MM.1S (cell line): ENCODE measurements around the gene LPCAT3.

Experiments
- DNase-seq: peaks from one replicate; pipeline ENCODE4 v3.0.0-alpha.2; 2015
- H2AFZ ChIP-seq: fragments of 300-600 bp; sonication (generic); 2 replicates; pipeline ENCODE4 v1.6.0; 2016; ENCODE audit warnings: antibody characterized with exemption, low read length
- H3F3A ChIP-seq: fragments of 300-600 bp; sonication (generic); 2 replicates; pipeline ENCODE4 v1.6.1; 2016; ENCODE audit warnings: mild to moderate bottlenecking, antibody characterized with exemption, low read length, moderate library complexity, mixed read lengths; ENCODE audit not compliant: insufficient read depth
- H3K27ac ChIP-seq: fragments of 300-600 bp; sonication (generic); 2 replicates; pipeline ENCODE4 v1.5.1; 2016; ENCODE audit warnings: mild to moderate bottlenecking, low read length
- H3K27me3 ChIP-seq: fragments of 300-600 bp; sonication (generic); replicated peaks from 2 replicates; pipeline ENCODE4 v1.6.0; 2016; ENCODE audit warnings: low read length; ENCODE audit not compliant: insufficient read depth
- H3K36me3 ChIP-seq: fragments of 300-600 bp; sonication (generic); replicated peaks from 2 replicates; pipeline ENCODE4 v1.6.1; 2016; ENCODE audit warnings: mild to moderate bottlenecking, low read length, mixed read lengths; ENCODE audit not compliant: insufficient read depth
- H3K4me1 ChIP-seq: fragments of 300-600 bp; sonication (generic); 2 replicates; pipeline ENCODE4 v1.6.1; 2016; ENCODE audit warnings: low read length, mixed read lengths
- H3K4me2 ChIP-seq: fragments of 300-600 bp; sonication (generic); 2 replicates; pipeline ENCODE4 v1.6.0; 2016; ENCODE audit warnings: low read depth, low read length
- H3K4me3 ChIP-seq: fragments of 300-600 bp; sonication (generic); 2 replicates; pipeline ENCODE4 v1.5.1; 2016; ENCODE audit warnings: low read length, mixed read lengths
- H3K79me2 ChIP-seq: fragments of 300-600 bp; sonication (generic); 2 replicates; pipeline ENCODE4 v1.6.1; 2016; ENCODE audit warnings: mixed run types, low read length, mixed read lengths
- H3K9ac ChIP-seq: fragments of 300-600 bp; sonication (generic); 2 replicates; pipeline ENCODE4 v1.6.1; 2016; ENCODE audit warnings: low read length, mixed read lengths
- H3K9me2 ChIP-seq: fragments of 300-600 bp; sonication (generic); replicated peaks from 2 replicates; pipeline ENCODE4 v1.6.1; 2016; ENCODE audit warnings: mild to moderate bottlenecking, low read length, mixed read lengths; ENCODE audit not compliant: insufficient read depth
- H3K9me3 ChIP-seq: fragments of 300-600 bp; sonication (generic); replicated peaks from 2 replicates; pipeline ENCODE4 v1.6.1; 2016; ENCODE audit warnings: mild to moderate bottlenecking, low read length, mixed read lengths; ENCODE audit not compliant: insufficient read depth
- H4K20me1 ChIP-seq: fragments of 300-600 bp; sonication (generic); 2 replicates; pipeline ENCODE4 v1.6.1; 2016; ENCODE audit warnings: mild to moderate bottlenecking, low read length, moderate library complexity, mixed read lengths; ENCODE audit not compliant: insufficient read depth
- CTCF ChIP-seq: fragments of 300-600 bp; sonication (generic); IDR thresholded peaks from 2 replicates; pipeline ENCODE4 v1.5.1; 2016; ENCODE audit warnings: antibody characterized with exemption, low read length, mixed read lengths
- EZH2 ChIP-seq: fragments of 300-600 bp; sonication (generic); optimal IDR thresholded peaks from 2 replicates; pipeline ENCODE3; 2017; ENCODE audit warnings: low read depth, mild to moderate bottlenecking, antibody characterized with exemption, low read length, mixed read lengths
- EZH2phosphoT487 ChIP-seq: fragments of 300-600 bp; sonication (generic); IDR thresholded peaks from 2 replicates; pipeline ENCODE4 v1.6.1; 2018; ENCODE audit warnings: antibody characterized with exemption, low read length

The LPCAT3 gene

GRCh38 chr12:6946920-6947374 lies 71.3 kb downstream of the LPCAT3 start:
- H4K20me1 ChIP-seq: no peaks in the 10 kb centered on the region
- no peak for DNase-seq
- peaks cover 30% of the 10 kb centered on the region for H3K79me2 ChIP-seq
- no peaks in the 10 kb centered on the region for H3K9me3 ChIP-seq
- no peaks in the 10 kb centered on the region for H3K27me3 ChIP-seq
- peak overlapping the region; percentile 84 for H3K4me2 ChIP-seq
- H3K36me3 ChIP-seq: no peaks in the 10 kb centered on the region
- no peaks in the 10 kb centered on the region for H3K9me2 ChIP-seq
- H3K4me3 ChIP-seq: peak overlapping the region; percentile 90
- peak overlapping the region; percentile 87; the same call in 1 of the 2 replicates for H3K9ac ChIP-seq
- H3K27ac ChIP-seq: peak overlapping the region; percentile 93; the same call in 1 of the 2 replicates
- peaks cover 38% of the 10 kb centered on the region for H3K4me1 ChIP-seq
- H2AFZ ChIP-seq: peak overlapping the region; percentile 28; the same call in 1 of the 2 replicates
- TF ChIP-seq EZH2phosphoT487 (no peak), CTCF (no peak), EZH2 (no peak)
- peaks cover 71% of the 10 kb centered on the region for H3F3A ChIP-seq

- Histone ChIP-seq H3K9me3 (no peaks in the 10 kb centered on the region), H4K20me1 (no peaks in the 10 kb centered on the region), H3K9me2 (no peaks in the 10 kb centered on the region), H3K4me1 (peaks cover 38% of the 10 kb centered on the region), H3K9ac (peak overlapping the region; percentile 87), H3K27me3 (no peaks in the 10 kb centered on the region), H3K79me2 (peaks cover 24% of the 10 kb centered on the region), H3K4me3 (peak overlapping the region; percentile 90), H2AFZ (peak overlapping the region; percentile 28; the same call in 1 of the 2 replicates), H3K4me2 (peak overlapping the region; percentile 84), H3K36me3 (no peaks in the 10 kb centered on the region), H3K27ac (peak overlapping the region; percentile 93), H3F3A (peaks cover 64% of the 10 kb centered on the region)
- DNase-seq: peak; percentile 84
- no peak for TF ChIP-seq CTCF
- TF ChIP-seq EZH2phosphoT487: no peak
- no peak for TF ChIP-seq EZH2
Measured at GRCh38 chr12:6946033-6946919, 72.0 kb downstream of the LPCAT3 start.

GRCh38 chr12:6945613-6946012 lies 72.7 kb downstream of the LPCAT3 start:
- Histone ChIP-seq H3K9ac (peak overlapping the region; percentile 87), H3K27me3 (no peaks in the 10 kb centered on the region), H3K4me1 (peaks cover 34% of the 10 kb centered on the region), H3K79me2 (peaks cover 17% of the 10 kb centered on the region), H3K4me3 (peak overlapping the region; percentile 90), H3F3A (peaks cover 60% of the 10 kb centered on the region), H3K36me3 (no peaks in the 10 kb centered on the region), H3K9me3 (no peaks in the 10 kb centered on the region), H3K9me2 (no peaks in the 10 kb centered on the region), H4K20me1 (no peaks in the 10 kb centered on the region), H2AFZ (no peak overlapping the region), H3K4me2 (peak overlapping the region; percentile 84), H3K27ac (peak overlapping the region; percentile 93)
- DNase-seq: peak; percentile 57
- TF ChIP-seq CTCF: no peak
- no peak for TF ChIP-seq EZH2phosphoT487
- no peak for TF ChIP-seq EZH2
